Astrocyte (in vitro differentiated cells and primary cell): ENCODE measurements around the gene FECH.

Experiments used
- CTCF ChIP-seq: IDR thresholded peaks from 2 replicates; pipeline ENCODE4 v1.5.1; 2011; ENCODE audit warnings: low read depth, mild to moderate bottlenecking, inconsistent platforms, low read length, moderate library complexity; ENCODE audit not compliant: insufficient read depth
- EZH2 ChIP-seq: IDR thresholded peaks from 2 replicates; pipeline ENCODE4 v1.6.1; 2012; ENCODE audit warnings: mild to moderate bottlenecking, low read length, inconsistent platforms; ENCODE audit not compliant: insufficient read depth

GRCh38 chr18:57505231-57505630 is 81.3 kb downstream of the FECH start:
- TF ChIP-seq EZH2 (no peak), CTCF (no peak)
